Lower leg skin (tissue), 4 donors: ENCODE results near the gene ABCA8. TPM values are rescaled to one million over a fixed set of nuclear protein-coding genes. Genes with fewer than 3 reads are reported as not detected.

Source experiments
- DNase-seq, 2 donors: peaks; one replicate each; pipeline ENCODE4 v3.0.0-alpha.2; 2019; ENCODE audit warnings: low spot score in 2 of 2
- H3K4me3 ChIP-seq: fragments of 200-600 bp; sonication (generic); 2 replicates; pipeline ENCODE4 v1.5.1; 2017; ENCODE audit warnings: mild to moderate bottlenecking, low read depth; ENCODE audit not compliant: poor library complexity, severe bottlenecking
- POLR2A ChIP-seq, 2 donors: fragments of 450-650 bp; IDR thresholded peaks; one replicate each; pipeline ENCODE4 v1.6.1; 2016 to 2017; ENCODE audit warnings: antibody characterized with exemption in 2 of 2, mild to moderate bottlenecking in 1 of 2, moderate library complexity in 1 of 2
- WGBS, 2 donors: methylation state at CpG; one replicate each; pipeline ENCODE4 v1.1.5; 2018; 5-methylcytosine and 5-hydroxymethylcytosine counted together
- intact Hi-C: fragments of 100-400 bp; cut with DNase I; formaldehyde crosslinking; loops from one replicate; pipeline ENCODE4 v1.15.0; 2023; ENCODE audit warnings: low total_unique reads
- total RNA-seq, 4 donors: library from RNA; depleted of rRNA; stranded (reverse); fragments of >200 nt; gene quantifications; one replicate each; pipeline ENCODE4 v1.1.0, GENCODE V29; 2016
- TF ChIP-seq, protein P1 (sequence below), 3 donors: fragments of 450-650 bp; IDR thresholded peaks; one replicate each; pipeline ENCODE4 v1.5.1; 2016; ENCODE audit warnings: antibody characterized with exemption in 3 of 3, mild to moderate bottlenecking in 3 of 3, moderate library complexity in 2 of 3

ABCA8 gene
- total RNA-seq, 4 donors from 2014 or later: 6.1 to 17.9 (median 13.9) TPM

DNA sequence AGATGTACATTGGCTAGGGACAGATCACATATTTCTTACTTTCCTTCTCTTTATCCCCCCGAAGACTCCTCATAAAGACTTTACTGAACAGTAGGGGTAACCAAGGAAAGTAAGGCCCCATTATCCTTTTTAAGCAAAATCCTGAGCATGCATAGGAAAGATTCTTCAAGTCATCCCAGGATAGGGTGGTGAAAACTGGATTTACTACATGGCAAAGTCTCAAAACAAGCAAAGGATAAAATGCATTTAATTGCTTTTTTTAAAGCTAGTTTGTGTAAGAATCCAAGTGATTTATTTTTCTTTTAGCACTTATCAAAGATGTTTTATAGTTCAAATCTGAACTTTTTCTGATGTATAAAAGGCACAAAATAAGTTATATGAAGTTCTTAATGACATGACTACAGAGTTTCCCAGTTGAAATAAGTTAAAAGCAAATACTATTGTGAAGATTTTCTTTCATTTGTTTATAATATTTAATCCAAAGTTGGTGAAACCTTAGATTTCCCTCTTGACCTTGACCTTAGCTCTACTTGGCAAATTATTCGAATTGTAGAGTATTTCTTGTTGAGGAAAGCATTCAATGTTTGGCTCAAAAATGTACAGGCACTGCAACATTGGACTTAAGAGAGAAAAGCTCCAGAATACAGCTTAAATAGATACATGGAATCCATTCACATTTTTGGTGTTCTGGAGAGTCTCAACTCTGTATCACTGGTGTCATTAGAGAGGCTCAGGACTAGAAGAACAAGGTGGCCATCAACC, 104.3 kb downstream of the ABCA8 start:
- DNase-seq: no peak
- no peak overlapping the region for H3K4me3 ChIP-seq
- no peak for TF ChIP-seq POLR2A (IDR thresholded peaks at IDR 0.05)
- TF ChIP-seq, protein P1, sequence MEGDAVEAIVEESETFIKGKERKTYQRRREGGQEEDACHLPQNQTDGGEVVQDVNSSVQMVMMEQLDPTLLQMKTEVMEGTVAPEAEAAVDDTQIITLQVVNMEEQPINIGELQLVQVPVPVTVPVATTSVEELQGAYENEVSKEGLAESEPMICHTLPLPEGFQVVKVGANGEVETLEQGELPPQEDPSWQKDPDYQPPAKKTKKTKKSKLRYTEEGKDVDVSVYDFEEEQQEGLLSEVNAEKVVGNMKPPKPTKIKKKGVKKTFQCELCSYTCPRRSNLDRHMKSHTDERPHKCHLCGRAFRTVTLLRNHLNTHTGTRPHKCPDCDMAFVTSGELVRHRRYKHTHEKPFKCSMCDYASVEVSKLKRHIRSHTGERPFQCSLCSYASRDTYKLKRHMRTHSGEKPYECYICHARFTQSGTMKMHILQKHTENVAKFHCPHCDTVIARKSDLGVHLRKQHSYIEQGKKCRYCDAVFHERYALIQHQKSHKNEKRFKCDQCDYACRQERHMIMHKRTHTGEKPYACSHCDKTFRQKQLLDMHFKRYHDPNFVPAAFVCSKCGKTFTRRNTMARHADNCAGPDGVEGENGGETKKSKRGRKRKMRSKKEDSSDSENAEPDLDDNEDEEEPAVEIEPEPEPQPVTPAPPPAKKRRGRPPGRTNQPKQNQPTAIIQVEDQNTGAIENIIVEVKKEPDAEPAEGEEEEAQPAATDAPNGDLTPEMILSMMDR (IDR thresholded peaks at IDR 0.05): no peak
- WGBS, 2 donors: 45 to 57% methylated on average over 2 of the region's 2 CpGs
- intact Hi-C loops: no loop called here

- WGBS, 2 donors: 61 to 70% methylated on average over 7 of the region's 7 CpGs
- DNase-seq: no peak
- intact Hi-C loops: no loop called here
These were observed 105.2 kb downstream of the ABCA8 start for GRCh38 chr17:68849673-68850610.

GRCh38 chr17:68847711-68848110, 107.5 kb downstream of the ABCA8 start:
- H3K4me3 ChIP-seq: no peak overlapping the region
- intact Hi-C loops: no loop called here
- TF ChIP-seq POLR2A (IDR thresholded peaks at IDR 0.05): no peak
- TF ChIP-seq, protein P1 (IDR thresholded peaks at IDR 0.05): no peak
- no peak for DNase-seq
- WGBS, 2 donors: 67 to 69% methylated on average over 1 of the region's 1 CpG

More at GRCh38 chr17:68849673-68850610, 105.2 kb downstream of the ABCA8 start:
- no peak overlapping the region for H3K4me3 ChIP-seq
- TF ChIP-seq POLR2A (IDR thresholded peaks at IDR 0.05): no peak
- TF ChIP-seq, protein P1 (IDR thresholded peaks at IDR 0.05): no peak

DNA sequence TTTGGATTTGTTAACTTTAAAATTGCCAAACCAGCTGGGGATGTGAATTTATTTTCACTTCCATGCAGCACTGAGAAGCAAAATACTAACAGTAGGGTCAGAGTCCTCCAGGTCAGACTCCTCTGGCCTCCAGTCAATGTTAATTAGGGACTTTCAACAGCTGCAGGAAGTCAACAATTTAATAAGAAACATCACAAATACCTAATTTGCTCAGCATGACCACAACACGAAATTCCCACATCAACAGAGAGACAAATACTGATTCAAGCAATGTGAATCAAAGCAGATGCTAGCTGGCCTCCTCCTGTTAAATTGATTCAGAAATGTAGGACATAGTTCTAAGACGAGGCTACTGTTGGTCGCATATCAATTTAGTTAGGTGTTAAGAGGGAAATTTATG, 111.7 kb downstream of the ABCA8 start:
- intact Hi-C loops: no loop called here
- 34 to 60% methylated on average over 3 of the region's 3 CpGs for WGBS, 2 donors
- TF ChIP-seq, protein P1 (IDR thresholded peaks at IDR 0.05): no peak
- TF ChIP-seq POLR2A (IDR thresholded peaks at IDR 0.05): no peak

GRCh38 chr17:68840073-68840472, 115.1 kb downstream of the ABCA8 start:
- TF ChIP-seq, protein P1 (IDR thresholded peaks at IDR 0.05): no peak
- TF ChIP-seq POLR2A (IDR thresholded peaks at IDR 0.05): no peak
- intact Hi-C loops: no loop called here
- H3K4me3 ChIP-seq: no peak overlapping the region
- WGBS, 2 donors: 53 to 80% methylated on average over 4 of the region's 4 CpGs
- no peak for DNase-seq

More for the DNA sequence above, 111.7 kb downstream of the ABCA8 start:
- DNase-seq: no peak
- no peak overlapping the region for H3K4me3 ChIP-seq
